GM12878 (cell line): ENCODE measurements around the gene MESD. TPM values are rescaled to one million over a fixed set of nuclear protein-coding genes. Genes with fewer than 3 reads are reported as not detected.

Source experiments
- ATAC-seq: fragments of 200-7000 bp; cut with Tn5 transposase; 3 replicates; pipeline ENCODE4 v1.9.1; 2020; ENCODE audit warnings: mild to moderate bottlenecking, moderate library complexity
- BruUV-seq: library from RNA; stranded (reverse); fragments of 400-500 nt; replicated peaks from 2 replicates; lab custom pipeline; 2021; lab: Mats Ljungman, UMichigan
- CTCF ChIA-PET: fragments of 300-600 bp; sonication (Branson Sonifier 250); formaldehyde crosslinking; extraction: SDS; loops from one replicate; lab custom pipeline; 2021; ENCODE audit warnings: inconsistent platforms; lab: Yijun Ruan, JAX
- POLR2A ChIA-PET: fragments of 350-600 bp; formaldehyde crosslinking; extraction: SDS; loops from one replicate; lab custom pipeline; 2021; ENCODE audit warnings: inconsistent platforms; lab: Charles Lee
- RAD21 ChIA-PET: fragments of 300-600 bp; sonication (Branson Sonifier 250); formaldehyde crosslinking; loops from one replicate; lab custom pipeline; 2023; ENCODE audit warnings: antibody characterized with exemption; ENCODE audit not compliant: unreplicated experiment; lab: Charles Lee
- SMC1A ChIA-PET: fragments of 300-600 bp; sonication (Branson Sonifier 250); formaldehyde crosslinking; loops from one replicate; lab custom pipeline; 2023; ENCODE audit not compliant: unreplicated experiment, uncharacterized antibody; lab: Charles Lee
- DNase-seq: peaks from one replicate; pipeline ENCODE4 v3.0.0-alpha.2; 2011; ENCODE audit warnings: low read depth, low spot score
- FAIRE-seq: peaks from 3 replicates; lab custom pipeline; 2011; peaks lifted over from hg19 to GRCh38; lab: Jason Lieb, UNC
- H2AFZ ChIP-seq: 2 replicates; pipeline ENCODE4 v1.6.0; 2011; ENCODE audit warnings: low read depth, low read length, control low read depth; ENCODE audit not compliant: control insufficient read depth
- H3K27ac ChIP-seq: 2 replicates; pipeline ENCODE4 v1.5.1; 2011; ENCODE audit warnings: control low read depth; ENCODE audit not compliant: control insufficient read depth, insufficient read depth
- H3K27me3 ChIP-seq, 2 experiments: replicated peaks in 1 of 2; 2 replicates each; pipeline versions ENCODE4 v1.6.0 to v1.6.1; 2011; ENCODE audit warnings: low read length in 1 of 2; ENCODE audit not compliant: control insufficient read depth in 2 of 2, insufficient read depth in 2 of 2
- H3K36me3 ChIP-seq, 2 experiments: 2 replicates each; pipeline ENCODE4 v1.5.1; 2011; ENCODE audit warnings: low read length in 1 of 2; ENCODE audit not compliant: control insufficient read depth in 2 of 2, insufficient read depth in 2 of 2
- H3K4me1 ChIP-seq: 2 replicates; pipeline ENCODE4 v1.6.1; 2011; ENCODE audit warnings: mild to moderate bottlenecking, low read length, moderate library complexity, mixed read lengths; ENCODE audit not compliant: control insufficient read depth, insufficient read depth
- H3K4me2 ChIP-seq: 2 replicates; pipeline ENCODE4 v1.6.0; 2011; ENCODE audit warnings: control low read depth; ENCODE audit not compliant: control insufficient read depth, insufficient read depth
- H3K4me3 ChIP-seq: fragments of 200-600 bp; sonication (generic); 2 replicates; pipeline ENCODE4 v1.5.1; 2016
- H3K79me2 ChIP-seq: 2 replicates; pipeline ENCODE4 v1.6.0; 2011; ENCODE audit warnings: low read length; ENCODE audit not compliant: control insufficient read depth, insufficient read depth
- H3K9ac ChIP-seq: 2 replicates; pipeline ENCODE4 v1.8.0; 2011; ENCODE audit warnings: low read length, control low read depth, mixed read lengths; ENCODE audit not compliant: control insufficient read depth, insufficient read depth
- H3K9me3 ChIP-seq: replicated peaks from 3 replicates; pipeline ENCODE4 v1.5.1; 2011; ENCODE audit warnings: mild to moderate bottlenecking, low read length; ENCODE audit not compliant: control insufficient read depth, insufficient read depth
- H4K20me1 ChIP-seq: 2 replicates; pipeline ENCODE4 v1.6.0; 2011; ENCODE audit not compliant: control insufficient read depth, insufficient read depth
- BCL3 ChIP-seq: IDR thresholded peaks from 2 replicates; pipeline ENCODE4 v1.6.1; 2011; ENCODE audit warnings: borderline replicate concordance, low read depth, mild to moderate bottlenecking, moderate library complexity, low read length; ENCODE audit not compliant: insufficient read depth, poor library complexity, severe bottlenecking
- CBX3 ChIP-seq: fragments of 200-600 bp; sonication (generic); IDR thresholded peaks from 2 replicates; pipeline ENCODE4 v1.6.1; 2016; ENCODE audit warnings: low read depth, borderline replicate concordance
- CTCF ChIP-seq, 3 experiments: IDR thresholded peaks in 2 of 3; conservative IDR thresholded peaks in 1 of 3; 2 replicates each; pipeline ENCODE4 v1.5.1; 2011; ENCODE audit warnings: low read depth in 3 of 3, low read length in 3 of 3, mild to moderate bottlenecking in 3 of 3, control low read depth in 2 of 3, moderate library complexity in 2 of 3, inconsistent platforms in 1 of 3, mixed read lengths in 1 of 3; ENCODE audit not compliant: control insufficient read depth in 2 of 3, insufficient read depth in 1 of 3; ENCODE audit errors: extremely low read depth in 1 of 3
- NBN ChIP-seq: fragments of 450-650 bp; IDR thresholded peaks from 2 replicates; pipeline ENCODE4 v1.6.1; 2016
- POLR2A ChIP-seq: IDR thresholded peaks from 2 replicates; pipeline ENCODE4 v1.6.1; 2011; ENCODE audit warnings: low read depth, mild to moderate bottlenecking, low read length
- RAD51 ChIP-seq: fragments of 450-650 bp; IDR thresholded peaks from 2 replicates; pipeline ENCODE4 v1.6.1; 2016; ENCODE audit warnings: moderate library complexity, mild to moderate bottlenecking, inconsistent platforms
- SIX5 ChIP-seq: IDR thresholded peaks from 2 replicates; pipeline ENCODE4 v1.6.1; 2011; ENCODE audit warnings: mild to moderate bottlenecking, low read depth, low read length, moderate library complexity; ENCODE audit not compliant: severe bottlenecking
- USF2 ChIP-seq: IDR thresholded peaks from 2 replicates; pipeline ENCODE4 v1.6.1; 2011; ENCODE audit warnings: low read depth, low read length, improper control_type of control experiment, borderline replicate concordance
- ZNF217 ChIP-seq: fragments of 450-650 bp; IDR thresholded peaks from 2 replicates; pipeline ENCODE4 v1.6.1; 2017; ENCODE audit warnings: antibody characterized with exemption, mild to moderate bottlenecking
- ZNF24 ChIP-seq: fragments of 450-650 bp; IDR thresholded peaks from 2 replicates; pipeline ENCODE4 v1.6.1; 2017; ENCODE audit warnings: antibody characterized with exemption, mild to moderate bottlenecking
- WGBS: methylation state at CpG from one replicate; pipeline ENCODE4 v1.1.6; 2016; ENCODE audit warnings: low lambda C conversion rate; ENCODE audit not compliant: insufficient replicate concordance, insufficient coverage; ENCODE audit errors: missing lambda C conversion rate; 5-methylcytosine and 5-hydroxymethylcytosine counted together
- in situ Hi-C: fragments of 300-500 bp; cut with MboI; formaldehyde crosslinking; loops from 9 replicates; pipeline ENCODE4 v1.14.3; 2018; ENCODE audit warnings: mixed read lengths
- intact Hi-C: fragments of 100-400 bp; cut with micrococcal nuclease; formaldehyde crosslinking; loops from one replicate; pipeline ENCODE4 v1.14.2; 2022; ENCODE audit not compliant: unreplicated experiment
- polyA plus RNA-seq, 11 experiments: library from polyadenylated mRNA; depleted of rRNA in 4 of 11; unstranded in 6 of 11; stranded (reverse) in 5 of 11; fragments of >200 nt; fragmentation: Nextera tagmentation in 4 of 11; fragmentation: Illumina TruSeq in 1 of 11; extraction: Ambion mirVana in 4 of 11; extraction: Trizol in 1 of 11; gene quantifications; 1 replicate in 1 of 11; 2 replicates in 10 of 11; pipeline versions ENCODE4 v1.2.1 to v1.2.3, GENCODE V29; 2011 to 2016; ENCODE audit warnings: inconsistent platforms in 2 of 11, missing spikeins in 2 of 11, low read depth in 1 of 11
- total RNA-seq, 4 experiments: library from RNA; depleted of rRNA in 3 of 4; stranded (reverse); fragments of >200 nt in 3 of 4; fragmentation: Illumina TruSeq in 1 of 4; extraction: Trizol in 1 of 4; gene quantifications; 2 replicates each; pipeline versions ENCODE4 v1.2.1 to v1.2.3, GENCODE V29; 2013 to 2021

MESD gene
- total and polyA plus RNA-seq, 10 of the 15 experiments (the other 5 are each of a cell fraction or from before 2014, with no cell fraction given) = 10.2 to 39.8 (median 20.9) TPM

GRCh38 chr15:80992006-80992405, 2.4 kb upstream of the MESD start (continued):
- no peak for TF ChIP-seq BCL3
- no peak for TF ChIP-seq ZNF24
- TF ChIP-seq ZNF217 = no peak
- TF ChIP-seq SIX5 = no peak
- no peak for TF ChIP-seq POLR2A
- no peak for TF ChIP-seq NBN
- TF ChIP-seq USF2 = no peak

- no peak overlapping the region for H3K27ac ChIP-seq
- CTCF ChIA-PET = interaction anchor here (1.0 to 2.9 kb wide), 5 partner anchors 14 to 320 kb away, joined by 3 to 29 read pairs (median 7); no protein-coding TSS in a partner anchor
- no peaks in the 10 kb centered on the region for H3K4me1 ChIP-seq
- peaks cover 30% of the 10 kb centered on the region for H3K79me2 ChIP-seq
- no peaks in the 10 kb centered on the region for H3K9me3 ChIP-seq
- peaks cover 0 to 3% of the 10 kb centered on the region in 2 experiments; a peak in 1 of 4 replicates for H3K36me3 ChIP-seq
- WGBS = 77% methylated on average over 5 of the region's 5 CpGs
- H3K4me2 ChIP-seq = no peak overlapping the region
- TF ChIP-seq RAD51 (0 out of 2 replicates have a peak, but pooled peaks have one; percentile 23), CTCF (IDR thresholded peaks at IDR 0.05 in 2 of 3, conservative IDR thresholded peaks at IDR 0.05 in 1 of 3; ENCODE audit: control insufficient read depth in 2 of 3, extremely low read depth in 1 of 3, insufficient read depth in 1 of 3, low read depth in 3 of 3, low read length in 3 of 3) (peak in 2 of 3 experiments; percentile 5 to 23; a peak in 1 of 6 replicates), CBX3 (no peak)
- SMC1A ChIA-PET = interaction anchor here (1.5 to 2.2 kb wide), 4 partner anchors 8 to 275 kb away, joined by 4 to 12 read pairs (median 9); partner anchors contain the start of gene TLNRD1
- in situ Hi-C loops (loop anchor here (5.0 to 10.0 kb wide), 2 partner anchors 116 to 303 kb away; no protein-coding TSS in a partner anchor), intact Hi-C loops (no loop called here)
- H3K9ac ChIP-seq = no peak overlapping the region
- no peak overlapping the region for H3K4me3 ChIP-seq
- no peaks in the 10 kb centered on the region for H4K20me1 ChIP-seq
- no peak for FAIRE-seq
- POLR2A ChIA-PET = interaction anchor here (0.6 to 1.9 kb wide), 3 partner anchors 10 to 17 kb away, joined by 6 to 12 read pairs (median 6); partner anchors contain the start of gene TLNRD1
- H3K27me3 ChIP-seq = no peaks in the 10 kb centered on the region
- no TSS peak for BruUV-seq
- 0 out of 3 replicates have a peak, but pooled peaks have one; percentile 9 for ATAC-seq
- DNase-seq = no peak
- H2AFZ ChIP-seq = no peak overlapping the region
- RAD21 ChIA-PET = interaction anchor here (0.8 to 1.7 kb wide), 4 partner anchors 9 to 275 kb away, joined by 3 to 7 read pairs (median 4); partner anchors contain the start of gene TLNRD1
Measured at GRCh38 chr15:80991421-80991820, 1.8 kb upstream of the MESD start.
